GM21447 (cell line): ENCODE measurements around the gene RNF32.
A peak's percentile ranks its signal among the peaks of the same experiment; 100 is the strongest.

Experiments
- ATAC-seq: cut with Tn5 transposase; IDR thresholded peaks from one replicate; pipeline ENCODE4 v1.9.1; 2021; ENCODE audit not compliant: unreplicated experiment

The RNF32 gene

DNA sequence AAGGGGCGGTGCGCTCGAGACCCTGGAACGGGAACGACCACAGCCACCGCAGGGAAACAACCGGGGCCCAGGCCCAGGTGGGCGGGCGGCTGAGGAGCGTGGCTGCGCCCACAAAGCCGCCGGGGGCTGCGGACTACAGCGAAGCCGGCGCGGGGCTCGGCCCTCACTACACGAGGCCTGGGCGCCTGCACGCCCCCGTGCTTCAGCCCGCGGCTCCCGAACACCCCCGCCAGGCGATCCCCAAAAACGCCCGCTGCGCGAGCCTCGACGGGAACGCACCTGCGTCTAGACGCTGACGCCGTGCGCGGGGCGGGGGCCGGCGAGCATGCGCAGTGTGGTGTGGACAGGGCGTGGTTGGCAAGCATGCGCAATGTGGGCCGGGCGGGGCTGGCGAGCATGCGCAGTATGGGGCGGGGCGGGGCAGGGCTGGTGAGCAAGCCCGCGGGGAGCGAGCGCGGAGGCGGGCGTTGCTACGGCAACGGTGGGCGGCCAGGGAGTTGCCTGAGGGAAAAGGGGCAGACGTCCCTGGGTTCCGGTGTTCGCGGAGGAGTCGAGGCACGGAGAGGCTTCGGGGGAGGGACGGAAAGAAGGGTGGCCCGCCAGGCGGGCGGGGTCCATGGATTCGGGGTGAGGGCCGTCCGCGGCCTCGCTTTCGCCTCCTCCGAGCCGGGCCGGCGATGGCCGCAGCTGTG is at the start of gene RNF32:
Gene RNF32 (plus strand): TSS at position 518 of the 692 bp plus-strand sequence. CDS start 3,104 bp downstream, outside the sequence.
- ATAC-seq: peak; percentile 81

DNA sequence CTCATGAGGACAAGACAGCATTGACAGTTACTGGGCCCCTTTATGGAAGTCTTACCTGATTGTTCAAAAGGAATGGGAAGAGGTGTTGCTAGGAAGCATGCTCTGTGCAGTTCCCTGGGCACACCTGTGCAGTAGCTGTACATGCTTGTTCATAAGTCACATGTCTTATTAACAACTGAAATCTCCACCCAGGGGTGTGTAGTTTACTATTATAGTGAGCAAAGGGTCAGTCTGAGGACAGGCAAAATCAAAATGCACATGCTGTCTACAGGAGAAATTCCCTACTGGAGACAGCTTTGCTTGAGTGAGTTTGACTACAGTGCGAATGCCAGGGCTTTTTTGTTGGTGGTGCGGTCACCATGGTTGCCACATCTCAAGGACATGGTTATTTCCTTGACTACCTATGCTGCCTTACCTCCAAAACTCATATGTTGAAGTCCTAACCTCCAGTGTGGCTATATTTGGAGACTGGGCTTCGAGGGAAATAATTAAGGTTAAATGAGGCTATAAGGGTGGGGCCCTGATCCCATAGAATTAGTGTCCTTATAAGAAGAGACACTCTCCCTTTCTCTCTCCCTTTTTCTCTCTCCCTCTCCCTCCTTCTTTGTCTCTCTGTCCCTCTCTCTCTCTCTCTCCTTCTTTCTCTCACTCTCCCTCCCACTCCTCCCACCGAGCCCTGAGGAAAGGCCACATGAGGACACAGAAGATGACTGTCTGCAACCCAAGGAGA is 48.3 kb upstream of the RNF32 start:
- no peak for ATAC-seq

DNA sequence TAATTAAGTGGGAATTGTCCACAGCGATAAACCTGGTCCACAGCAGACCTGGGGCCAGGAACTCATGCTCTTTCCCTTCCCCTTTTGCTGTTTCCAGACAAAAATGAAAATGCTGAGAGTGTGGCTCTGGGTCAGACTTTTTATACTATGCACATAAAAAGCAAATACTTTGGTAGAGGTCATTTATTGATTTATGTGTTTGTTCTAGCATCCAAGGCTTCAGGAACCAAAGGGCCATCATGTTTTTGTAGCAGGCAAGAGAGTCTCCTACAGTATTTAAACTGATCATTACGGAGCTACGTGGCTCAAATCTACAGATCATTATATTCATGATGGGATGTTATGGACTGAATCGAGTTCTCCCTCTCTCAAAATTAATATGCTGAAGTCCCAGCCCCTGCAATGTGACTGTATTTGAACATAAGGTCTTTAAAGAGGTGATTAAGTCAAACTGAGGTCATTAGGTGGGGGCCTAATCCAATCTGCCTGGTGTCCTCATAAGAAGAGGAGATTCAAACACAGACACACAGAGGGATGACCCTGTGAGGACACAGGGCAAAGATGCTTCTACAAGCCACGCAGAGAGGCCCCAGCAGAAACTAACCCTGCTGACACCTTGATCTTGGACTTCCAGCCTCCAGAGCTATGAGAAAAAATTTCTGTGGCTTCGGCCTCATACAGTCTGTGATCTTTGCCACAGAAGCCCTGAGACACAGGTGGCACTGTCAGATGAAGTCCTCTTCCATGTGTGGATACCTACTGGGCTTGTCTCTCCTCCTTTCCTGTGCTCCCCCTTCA is 46.1 kb upstream of the RNF32 start:
- no peak for ATAC-seq

- ATAC-seq: no peak
Observed at GRCh38 chr7:156600496-156600895, 40.1 kb upstream of the RNF32 start.

DNA sequence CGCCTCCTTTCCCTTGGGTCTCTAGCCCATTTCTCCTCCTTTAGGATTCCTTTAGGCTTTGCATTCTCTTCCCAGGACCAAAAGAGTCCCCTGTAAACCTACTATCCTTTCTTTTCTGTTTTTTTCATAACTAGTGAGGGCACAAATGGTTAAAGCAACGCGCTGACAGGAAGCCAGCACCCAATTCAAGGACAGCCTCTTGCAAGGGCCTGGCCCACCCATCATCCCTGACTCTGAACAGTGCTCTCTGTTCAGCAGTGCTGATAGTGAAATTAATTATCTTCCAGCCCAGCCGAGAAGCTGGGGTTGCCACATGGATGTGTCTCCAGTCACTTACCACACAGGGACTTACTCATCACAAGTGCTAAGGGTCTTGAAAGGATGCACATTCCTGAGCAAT is 38.3 kb upstream of the RNF32 start:
- no peak for ATAC-seq

DNA sequence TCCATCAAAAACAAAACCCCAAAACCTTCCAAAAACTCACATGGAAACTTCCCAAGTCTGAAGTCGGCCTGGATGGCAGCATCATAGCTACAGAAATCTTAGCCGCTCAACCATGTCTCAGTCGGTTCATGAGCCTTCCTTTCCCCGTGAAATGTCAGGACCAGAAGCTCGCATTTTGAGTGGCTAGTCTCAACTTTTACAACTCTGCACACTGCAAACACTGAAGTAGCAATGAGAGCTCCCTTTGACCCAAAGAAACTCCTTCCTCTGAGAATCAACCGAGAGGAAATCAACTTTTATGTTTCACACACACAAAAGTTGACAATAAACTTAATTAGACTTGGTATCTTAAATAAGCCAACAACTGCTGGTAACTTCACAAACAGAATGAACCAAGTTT is 37.6 kb upstream of the RNF32 start:
- ATAC-seq: no peak

- ATAC-seq: no peak
Observed at GRCh38 chr7:156603629-156604028, 36.9 kb upstream of the RNF32 start.

GRCh38 chr7:156604311-156604710 is 36.3 kb upstream of the RNF32 start:
- no peak for ATAC-seq

- ATAC-seq: no peak
Observed at GRCh38 chr7:156604836-156605695, 35.5 kb upstream of the RNF32 start.

DNA sequence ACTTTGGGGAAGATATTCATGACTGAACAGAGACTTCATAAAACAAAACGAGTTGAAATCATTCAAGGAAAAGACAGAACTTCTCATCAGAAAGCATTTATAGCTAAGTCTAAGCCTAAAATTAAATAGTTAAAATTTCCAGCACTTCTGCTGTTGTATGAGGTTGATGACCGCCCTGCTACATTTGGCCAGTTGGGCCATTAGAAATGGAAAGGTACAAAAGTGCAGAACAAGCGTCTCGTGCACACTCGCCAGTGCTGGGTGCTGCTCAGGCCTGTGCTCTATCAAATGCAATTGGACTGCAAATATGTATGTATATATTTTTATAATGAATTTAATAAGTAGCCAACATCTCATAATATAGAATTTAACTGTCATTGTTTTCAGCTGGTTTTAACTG is 34.4 kb upstream of the RNF32 start:
- no peak for ATAC-seq

- no peak for ATAC-seq
Observed at GRCh38 chr7:156606691-156607331, 33.8 kb upstream of the RNF32 start.

- ATAC-seq: no peak
Observed at GRCh38 chr7:156607332-156608172, 33.0 kb upstream of the RNF32 start.

DNA sequence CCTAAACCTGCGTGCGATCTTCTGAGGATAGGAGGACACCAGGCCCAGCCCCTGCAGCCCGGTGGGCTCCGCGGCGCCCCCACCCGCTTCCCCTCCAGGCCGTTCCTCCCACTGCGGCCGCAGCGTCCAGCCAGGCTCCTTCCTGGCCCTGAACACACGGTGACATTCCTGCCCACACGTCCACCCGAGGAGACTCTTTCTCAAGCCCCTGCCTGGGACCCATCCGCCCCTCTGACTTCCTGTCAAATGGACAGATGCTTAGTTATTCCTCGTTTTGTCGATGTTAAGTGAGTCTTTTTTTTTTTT is 32.4 kb upstream of the RNF32 start:
- no peak for ATAC-seq

DNA sequence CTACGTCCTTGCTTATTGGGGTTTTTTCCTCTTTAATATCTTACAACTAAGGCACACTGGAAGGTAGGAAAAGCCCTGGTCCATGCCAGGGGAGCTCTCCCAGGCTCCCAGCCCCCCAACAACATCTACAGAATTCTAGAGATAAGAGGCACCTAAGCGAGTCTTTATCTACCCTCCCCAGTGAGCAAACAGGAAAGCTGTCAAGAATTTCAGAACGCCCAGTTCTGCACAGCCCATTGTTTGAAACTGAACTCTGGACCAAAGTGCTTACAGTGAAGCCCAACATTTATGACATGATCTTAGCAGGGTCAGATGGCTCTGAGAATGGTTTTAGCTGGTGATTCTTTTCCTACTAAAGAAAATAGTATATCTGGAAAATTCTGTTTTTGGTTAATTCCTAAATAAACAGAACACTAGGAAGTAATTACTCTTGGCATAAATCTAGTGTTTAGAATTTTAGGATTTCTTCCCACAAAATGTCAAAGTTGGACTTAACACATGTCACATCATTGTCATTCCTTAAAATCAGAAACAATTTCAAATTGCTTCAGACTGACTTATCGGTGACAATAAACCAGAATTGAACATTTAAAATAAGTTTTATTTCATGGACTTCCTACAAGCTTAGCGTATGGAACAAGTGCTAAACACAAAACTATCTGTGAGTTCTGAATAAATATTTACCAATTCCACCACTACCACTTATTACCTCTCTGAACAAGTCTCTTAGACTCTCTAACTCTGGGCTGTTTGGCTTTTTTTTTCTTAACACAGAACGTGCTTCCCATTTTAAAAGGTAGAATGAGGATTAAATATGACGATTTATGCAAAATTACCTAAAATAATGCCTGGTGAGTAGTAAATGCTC is 31.3 kb upstream of the RNF32 start:
- ATAC-seq: no peak

DNA sequence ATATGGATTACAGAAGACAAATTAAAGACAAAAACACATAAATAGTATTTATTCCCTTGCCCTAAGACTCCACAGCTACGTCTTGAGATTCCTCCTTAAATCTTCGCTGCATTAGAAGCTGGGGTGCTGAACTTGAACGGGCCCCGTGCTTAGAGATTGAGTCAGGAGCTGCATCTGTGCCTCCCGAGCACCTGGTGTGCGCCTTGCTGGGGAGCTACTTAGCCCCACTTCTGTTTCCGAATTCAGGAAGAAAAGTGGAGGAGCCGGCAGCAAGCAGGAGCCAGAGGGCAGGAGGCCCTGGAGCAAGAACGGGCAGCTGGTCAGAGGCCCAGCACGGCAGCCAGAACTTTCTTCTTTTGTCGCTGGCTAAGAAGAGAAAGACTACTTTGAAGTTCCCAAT is 30.4 kb upstream of the RNF32 start:
- no peak for ATAC-seq

DNA sequence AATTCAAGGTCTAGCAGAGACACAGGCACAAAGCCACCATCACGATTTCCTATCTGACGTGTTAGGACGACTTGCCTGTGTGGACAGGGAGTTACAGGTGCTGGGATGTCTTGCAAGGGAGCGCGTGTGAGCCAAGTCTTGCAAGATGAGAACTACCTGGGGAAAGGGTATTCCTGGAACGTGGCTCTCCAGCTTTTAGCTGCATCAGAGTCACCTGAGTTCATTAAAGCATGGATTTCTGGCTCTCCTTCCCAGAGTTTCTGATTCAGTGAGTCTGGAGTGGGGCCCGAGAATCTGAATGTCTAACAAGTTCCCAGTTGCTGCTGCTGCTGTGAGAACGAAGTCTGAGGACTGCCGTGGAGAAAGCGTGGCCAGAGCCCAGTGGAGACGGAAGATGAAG is 30.0 kb upstream of the RNF32 start:
- no peak for ATAC-seq

DNA sequence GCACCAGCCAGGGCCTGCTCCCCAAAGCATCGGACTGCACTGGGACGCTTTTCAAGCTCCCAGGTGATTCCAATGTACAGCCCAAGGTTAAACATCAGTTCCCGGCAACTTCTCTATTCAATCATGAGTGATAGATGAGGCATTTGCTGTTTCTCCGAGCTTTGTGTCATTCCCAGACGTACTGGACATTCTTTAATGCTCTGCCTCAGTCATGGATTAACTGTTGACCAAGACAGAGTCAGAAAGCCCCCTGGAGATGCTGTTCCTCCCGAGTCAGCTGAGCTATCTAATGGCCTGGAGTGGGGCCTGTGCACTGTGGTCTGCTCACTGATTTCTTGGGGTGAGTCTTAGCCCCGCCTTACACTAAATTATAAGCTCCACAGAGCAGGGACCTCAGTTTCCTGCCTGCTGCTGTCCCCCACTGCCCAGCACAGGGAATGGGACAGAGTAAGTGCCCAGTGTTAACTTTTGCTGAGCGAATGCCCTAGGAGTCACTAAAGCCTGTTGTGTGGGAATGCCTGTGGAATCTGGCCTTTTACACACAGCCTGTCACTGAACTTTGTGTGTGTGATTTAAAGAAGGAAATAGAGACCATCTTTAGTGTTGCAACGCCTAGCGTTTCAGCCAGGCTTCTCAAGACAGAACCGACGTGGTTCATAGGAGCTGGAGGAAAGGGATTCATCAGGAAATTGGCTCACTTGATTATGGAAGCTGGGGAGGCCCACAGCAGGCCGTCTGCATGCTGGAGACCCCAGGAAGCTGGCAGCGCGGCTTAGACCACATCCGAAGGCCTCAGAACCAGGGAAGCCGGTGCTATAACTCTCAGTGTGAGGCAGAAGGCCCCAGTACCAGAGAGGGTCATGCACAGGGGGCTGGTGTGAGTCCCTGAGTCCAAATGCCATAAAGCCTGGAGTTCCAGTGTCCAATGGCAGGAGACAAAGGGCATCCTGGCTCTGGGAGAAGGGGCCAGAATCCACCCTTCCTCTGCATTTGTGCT is 29.3 kb upstream of the RNF32 start:
- no peak for ATAC-seq

GRCh38 chr7:156612930-156613329 is 27.6 kb upstream of the RNF32 start:
- ATAC-seq: peak; percentile 57
